Vagina (tissue), 2 donors: ENCODE measurements around the gene LPP. TPM values are rescaled to one million over a fixed set of nuclear protein-coding genes. Genes with fewer than 3 reads are reported as not detected.

ENCODE experiments used
- DNase-seq, 2 donors: peaks; one replicate each; pipeline ENCODE4 v3.0.0-alpha.2; 2017; ENCODE audit errors: extremely low spot score in 2 of 2
- H3K27ac ChIP-seq: fragments of 200-600 bp; sonication (generic); one replicate; pipeline ENCODE4 v1.5.1; 2019
- H3K27me3 ChIP-seq: fragments of 200-600 bp; sonication (generic); one replicate; pipeline ENCODE4 v1.5.1; 2019
- H3K36me3 ChIP-seq, 2 donors: fragments of 200-600 bp; sonication (generic); one replicate each; pipeline ENCODE4 v1.5.1; 2017 to 2019
- H3K4me1 ChIP-seq: fragments of 200-600 bp; sonication (generic); one replicate; pipeline ENCODE4 v1.5.1; 2019
- H3K4me3 ChIP-seq, 2 donors: fragments of 200-600 bp; sonication (generic); 1 replicate in 1 of 2; 2 replicates in 1 of 2; pipeline ENCODE4 v1.5.1; 2016 to 2019
- H3K9me3 ChIP-seq: fragments of 200-600 bp; sonication (generic); one replicate; pipeline ENCODE4 v1.5.1; 2019
- CTCF ChIP-seq, 3 experiments: fragments of 450-650 bp in 2 of 3; fragments of 200-600 bp in 1 of 3; sonication (generic) in 1 of 3; IDR thresholded peaks; one replicate each; pipeline ENCODE4 v1.5.1; 2017 to 2019; ENCODE audit warnings: antibody characterized with exemption in 3 of 3, mild to moderate bottlenecking in 2 of 3, moderate library complexity in 2 of 3
- POLR2A ChIP-seq, 2 donors: fragments of 450-650 bp; IDR thresholded peaks; one replicate each; pipeline ENCODE4 v1.6.1; 2017; ENCODE audit warnings: antibody characterized with exemption in 2 of 2, mild to moderate bottlenecking in 2 of 2, moderate library complexity in 2 of 2
- POLR2AphosphoS5 ChIP-seq, 2 donors: sonication (generic); formaldehyde crosslinking; IDR thresholded peaks; one replicate each; pipeline ENCODE4 v1.9.0; 2017; ENCODE audit warnings: antibody characterized with exemption in 2 of 2, mild to moderate bottlenecking in 2 of 2, low read depth in 1 of 2; ENCODE audit not compliant: insufficient read depth in 1 of 2
- intact Hi-C: fragments of 100-400 bp; cut with DNase I; formaldehyde crosslinking; loops from one replicate; pipeline ENCODE4 v1.15.1; 2023
- total RNA-seq: library from RNA; depleted of rRNA; stranded (reverse); fragments of >200 nt; gene quantifications from one replicate; pipeline ENCODE4 v1.2.3, GENCODE V29; 2016

Gene LPP
- total RNA-seq, 1 donor from 2014 or later = 248 TPM

GRCh38 chr3:188179006-188179966 is 25.3 kb downstream of the LPP start:
- Histone ChIP-seq H3K36me3 (no peaks in the 10 kb centered on the region), H3K4me1 (peaks cover 49% of the 10 kb centered on the region), H3K4me3 (no peak overlapping the region), H3K9me3 (no peaks in the 10 kb centered on the region), H3K27ac (peak overlapping the region; percentile 69), H3K27me3 (no peaks in the 10 kb centered on the region)
- TF ChIP-seq POLR2A (IDR thresholded peaks at IDR 0.05) = no peak
- TF ChIP-seq CTCF (IDR thresholded peaks at IDR 0.05) = peak in 2 of 3 experiments; percentile 20 to 45
- TF ChIP-seq POLR2AphosphoS5 (IDR thresholded peaks at IDR 0.05; ENCODE audit: insufficient read depth in 1 of 2, low read depth in 1 of 2) = peak; percentile 38 to 72
- intact Hi-C loops = no loop called here
- no peak for DNase-seq

- TF ChIP-seq CTCF (IDR thresholded peaks at IDR 0.05) (no peak), POLR2AphosphoS5 (IDR thresholded peaks at IDR 0.05; ENCODE audit: insufficient read depth in 1 of 2, low read depth in 1 of 2) (no peak), POLR2A (IDR thresholded peaks at IDR 0.05) (no peak)
- no peak for DNase-seq
- H3K27ac ChIP-seq = peak overlapping the region; percentile 69
- intact Hi-C loops = no loop called here
- no peaks in the 10 kb centered on the region for H3K9me3 ChIP-seq
- peaks cover 52% of the 10 kb centered on the region for H3K4me1 ChIP-seq
- H3K36me3 ChIP-seq = no peaks in the 10 kb centered on the region
- H3K27me3 ChIP-seq = no peaks in the 10 kb centered on the region
- H3K4me3 ChIP-seq = no peak overlapping the region
Observed at GRCh38 chr3:188180114-188180513, 26.2 kb downstream of the LPP start.

- TF ChIP-seq POLR2A (IDR thresholded peaks at IDR 0.05) = no peak
- no peak for TF ChIP-seq CTCF (IDR thresholded peaks at IDR 0.05)
- no peak for TF ChIP-seq POLR2AphosphoS5 (IDR thresholded peaks at IDR 0.05; ENCODE audit: insufficient read depth in 1 of 2, low read depth in 1 of 2)
- Histone ChIP-seq H3K27ac (no peak overlapping the region), H3K9me3 (no peaks in the 10 kb centered on the region), H3K4me3 (no peak overlapping the region), H3K27me3 (no peaks in the 10 kb centered on the region), H3K4me1 (peaks cover 46% of the 10 kb centered on the region), H3K36me3 (no peaks in the 10 kb centered on the region)
- intact Hi-C loops = no loop called here
- no peak for DNase-seq
Observed at GRCh38 chr3:188183452-188183851, 29.5 kb downstream of the LPP start.

GRCh38 chr3:188184160-188184559 is 30.2 kb downstream of the LPP start:
- Histone ChIP-seq H3K9me3 (no peaks in the 10 kb centered on the region), H3K27ac (no peak overlapping the region), H3K4me3 (no peak overlapping the region), H3K4me1 (peaks cover 40% of the 10 kb centered on the region), H3K27me3 (no peaks in the 10 kb centered on the region), H3K36me3 (no peaks in the 10 kb centered on the region)
- TF ChIP-seq POLR2AphosphoS5 (IDR thresholded peaks at IDR 0.05; ENCODE audit: insufficient read depth in 1 of 2, low read depth in 1 of 2) (no peak), POLR2A (IDR thresholded peaks at IDR 0.05) (no peak), CTCF (IDR thresholded peaks at IDR 0.05) (no peak)
- no peak for DNase-seq
- intact Hi-C loops = no loop called here

- H3K9me3 ChIP-seq = no peaks in the 10 kb centered on the region
- no peak for DNase-seq
- H3K4me1 ChIP-seq = peaks cover 35% of the 10 kb centered on the region
- H3K27ac ChIP-seq = no peak overlapping the region
- H3K27me3 ChIP-seq = no peaks in the 10 kb centered on the region
- TF ChIP-seq CTCF (IDR thresholded peaks at IDR 0.05) = no peak
- no peak for TF ChIP-seq POLR2AphosphoS5 (IDR thresholded peaks at IDR 0.05; ENCODE audit: insufficient read depth in 1 of 2, low read depth in 1 of 2)
- TF ChIP-seq POLR2A (IDR thresholded peaks at IDR 0.05) = no peak
- H3K4me3 ChIP-seq = no peak overlapping the region
- no peaks in the 10 kb centered on the region for H3K36me3 ChIP-seq
- intact Hi-C loops = no loop called here
Observed at GRCh38 chr3:188184649-188185048, 30.7 kb downstream of the LPP start.
